Gastroesophageal sphincter (tissue), 4 donors: Measurements from ENCODE around the gene SLC22A15. TPM values are rescaled to one million over a fixed set of nuclear protein-coding genes. Genes with fewer than 3 reads are reported as not detected.

Experiments
- ATAC-seq: fragments of 150-250 bp; one replicate; pipeline ENCODE4 v1.9.1; 2016; ENCODE audit warnings: mild to moderate bottlenecking, moderate library complexity
- H3K27ac ChIP-seq, 4 donors: fragments of 200-600 bp; sonication (generic) in 3 of 4; 1 replicate in 3 of 4; 2 replicates in 1 of 4; pipeline ENCODE4 v1.5.1; 2016 to 2019
- H3K27me3 ChIP-seq: fragments of 200-600 bp; sonication (generic); one replicate; pipeline ENCODE4 v1.5.1; 2019
- H3K36me3 ChIP-seq, 2 donors: fragments of 200-600 bp; sonication (generic); one replicate each; pipeline ENCODE4 v1.5.1; 2019; ENCODE audit warnings: control low read depth in 1 of 2
- H3K4me1 ChIP-seq, 3 donors: fragments of 200-600 bp; sonication (generic); 1 replicate in 2 of 3; 2 replicates in 1 of 3; pipeline ENCODE4 v1.5.1; 2016 to 2019; ENCODE audit warnings: control low read depth in 2 of 3
- H3K4me3 ChIP-seq, 2 donors: fragments of 200-600 bp; sonication (generic); one replicate each; pipeline ENCODE4 v1.5.1; 2019; ENCODE audit warnings: mild to moderate bottlenecking in 1 of 2, moderate library complexity in 1 of 2
- H3K9me3 ChIP-seq, 3 donors: fragments of 200-600 bp; sonication (generic); one replicate each; pipeline ENCODE4 v1.5.1; 2017 to 2019; ENCODE audit warnings: control low read depth in 2 of 3
- CTCF ChIP-seq, 4 experiments: fragments of 200-600 bp in 2 of 4; fragments of 450-650 bp in 2 of 4; sonication (generic) in 1 of 4; IDR thresholded peaks; one replicate each; pipeline ENCODE4 v1.5.1; 2017 to 2019; ENCODE audit warnings: antibody characterized with exemption in 4 of 4, mild to moderate bottlenecking in 2 of 4, moderate library complexity in 2 of 4
- EP300 ChIP-seq: sonication (generic); formaldehyde crosslinking; IDR thresholded peaks from one replicate; pipeline ENCODE4 v1.6.1; 2017; ENCODE audit warnings: antibody characterized with exemption, mild to moderate bottlenecking
- POLR2A ChIP-seq, 2 donors: fragments of 450-650 bp; IDR thresholded peaks; one replicate each; pipeline ENCODE4 v1.6.1; 2017; ENCODE audit warnings: antibody characterized with exemption in 2 of 2, mild to moderate bottlenecking in 2 of 2, moderate library complexity in 1 of 2
- POLR2AphosphoS5 ChIP-seq: sonication (generic); formaldehyde crosslinking; IDR thresholded peaks from one replicate; pipeline ENCODE4 v1.6.1; 2017; ENCODE audit warnings: antibody characterized with exemption
- WGBS, 2 donors: methylation state at CpG; one replicate each; pipeline ENCODE4 v1.1.5; 2018; ENCODE audit warnings: low coverage in 1 of 2; 5-methylcytosine and 5-hydroxymethylcytosine counted together
- total RNA-seq, 4 donors: library from RNA; depleted of rRNA; stranded (reverse); fragments of >200 nt; gene quantifications; one replicate each; pipeline ENCODE4 v1.1.0, GENCODE V29; 2016

SLC22A15 gene
- total RNA-seq, 4 donors from 2014 or later: 2.3 to 6.5 (median 4.1) TPM

GRCh38 chr1:115946116-115946515 is 30.2 kb upstream of the SLC22A15 start:
- Histone ChIP-seq H3K27ac (no peak overlapping the region), H3K4me1 (no peaks in the 10 kb centered on the region), H3K27me3 (no peaks in the 10 kb centered on the region), H3K4me3 (no peak overlapping the region), H3K36me3 (no peaks in the 10 kb centered on the region), H3K9me3 (no peaks in the 10 kb centered on the region)
- TF ChIP-seq POLR2A (IDR thresholded peaks at IDR 0.05) (no peak), POLR2AphosphoS5 (no peak), EP300 (no peak), CTCF (IDR thresholded peaks at IDR 0.05) (no peak)
- WGBS, 2 donors: 52 to 58% methylated on average over 2 to 3 of the region's 3 CpGs
- ATAC-seq: no peak

DNA sequence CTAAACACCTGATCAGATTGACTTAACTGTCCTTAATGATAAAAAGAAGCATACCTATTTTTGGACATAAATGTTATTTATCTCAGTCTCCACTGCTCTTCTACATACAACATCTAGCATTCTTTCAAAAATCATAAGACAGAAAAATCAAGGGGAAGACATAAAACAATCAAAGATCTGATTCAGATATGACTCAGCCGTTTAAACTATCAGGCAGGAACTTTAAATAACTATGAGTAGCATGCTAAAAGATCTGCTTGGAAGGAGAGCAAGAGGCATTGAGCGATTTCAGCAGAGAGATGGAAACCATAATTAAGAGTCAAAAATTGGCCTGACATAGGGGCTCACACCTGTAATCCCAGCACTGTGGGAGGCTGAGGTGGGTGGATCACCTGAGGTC is 27.2 kb upstream of the SLC22A15 start:
- no peak for TF ChIP-seq CTCF (IDR thresholded peaks at IDR 0.05)
- TF ChIP-seq EP300: no peak
- Histone ChIP-seq H3K27ac (no peak overlapping the region), H3K9me3 (no peaks in the 10 kb centered on the region), H3K27me3 (peaks cover 4% of the 10 kb centered on the region), H3K4me3 (no peak overlapping the region), H3K36me3 (no peaks in the 10 kb centered on the region), H3K4me1 (no peaks in the 10 kb centered on the region)
- 38 to 79% methylated on average over 1 to 2 of the region's 2 CpGs for WGBS, 2 donors
- no peak for ATAC-seq

DNA sequence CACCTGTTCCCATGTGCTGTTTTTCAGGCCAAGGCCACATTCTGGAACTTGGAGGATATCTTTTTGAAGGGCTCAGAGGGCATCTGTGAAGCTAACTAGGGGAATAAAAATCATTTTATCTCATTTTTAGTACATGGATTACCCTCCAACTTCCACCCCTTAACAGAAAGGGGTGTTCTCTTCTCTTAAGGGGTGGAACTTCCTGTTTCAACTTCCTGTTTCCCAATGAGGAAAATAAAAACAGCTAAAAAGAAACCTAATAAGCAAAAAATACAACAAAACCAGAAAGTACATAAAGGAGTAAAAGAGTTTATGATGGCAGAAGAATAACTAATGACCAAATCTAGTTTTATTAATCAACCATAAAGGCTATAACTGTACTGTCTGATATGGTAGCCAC is 24.8 kb upstream of the SLC22A15 start:
- ATAC-seq: no peak
- Histone ChIP-seq H3K9me3 (no peaks in the 10 kb centered on the region), H3K4me1 (no peaks in the 10 kb centered on the region), H3K27ac (no peak overlapping the region), H3K36me3 (no peaks in the 10 kb centered on the region), H3K4me3 (no peak overlapping the region), H3K27me3 (peaks cover 8% of the 10 kb centered on the region)
- TF ChIP-seq POLR2AphosphoS5 (no peak), CTCF (IDR thresholded peaks at IDR 0.05) (no peak), POLR2A (IDR thresholded peaks at IDR 0.05) (no peak), EP300 (no peak)

DNA sequence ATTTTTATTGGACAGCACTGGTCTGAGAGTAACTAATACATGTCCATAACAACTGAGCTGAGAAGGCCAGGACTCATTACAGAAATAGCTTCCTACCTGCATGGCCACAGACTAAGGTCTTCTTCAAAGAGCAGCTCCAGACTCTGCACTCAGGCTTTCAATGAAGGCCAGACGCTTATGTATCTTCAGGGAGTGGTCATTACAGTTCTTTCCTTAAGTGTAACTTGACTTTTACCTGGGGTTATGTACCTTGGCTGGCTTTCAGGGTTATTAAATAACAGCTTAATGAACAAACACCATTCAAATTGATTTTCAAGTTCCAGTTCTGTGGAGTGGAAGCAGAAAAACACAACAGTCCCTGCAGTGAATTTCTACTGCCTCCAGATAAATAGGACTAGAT is 23.8 kb upstream of the SLC22A15 start:
- Histone ChIP-seq H3K4me3 (no peak overlapping the region), H3K4me1 (no peaks in the 10 kb centered on the region), H3K36me3 (no peaks in the 10 kb centered on the region), H3K27ac (no peak overlapping the region), H3K9me3 (no peaks in the 10 kb centered on the region), H3K27me3 (peaks cover 8% of the 10 kb centered on the region)
- WGBS, 2 donors: 0% methylated on average over 1 of the region's 1 CpG
- no peak for ATAC-seq
- TF ChIP-seq POLR2AphosphoS5 (no peak), POLR2A (IDR thresholded peaks at IDR 0.05) (no peak), CTCF (IDR thresholded peaks at IDR 0.05) (no peak), EP300 (no peak)

DNA sequence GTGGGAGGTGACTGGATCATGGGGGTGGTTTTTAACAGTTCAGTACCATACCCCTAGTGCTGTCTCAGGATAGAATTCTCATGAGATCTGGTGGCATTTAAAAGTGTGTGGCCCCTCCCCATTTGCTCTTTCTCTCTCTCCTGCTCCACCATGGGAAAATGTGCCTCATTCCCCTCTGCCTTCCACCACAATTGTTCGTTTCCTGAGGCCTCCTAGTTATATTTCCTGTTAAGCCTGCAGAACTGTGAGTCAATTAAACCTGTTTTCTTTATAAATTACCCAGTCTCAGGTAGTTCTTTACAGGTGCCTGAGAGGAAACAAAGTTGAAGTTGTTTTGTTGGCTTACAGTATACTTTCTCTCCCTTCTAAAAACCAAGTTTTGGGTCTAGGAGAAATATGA is 23.1 kb upstream of the SLC22A15 start:
- no peaks in the 10 kb centered on the region for H3K36me3 ChIP-seq
- H3K4me3 ChIP-seq: no peak overlapping the region
- H3K9me3 ChIP-seq: no peaks in the 10 kb centered on the region
- TF ChIP-seq POLR2AphosphoS5: no peak
- no peak for TF ChIP-seq CTCF (IDR thresholded peaks at IDR 0.05)
- no peak for TF ChIP-seq POLR2A (IDR thresholded peaks at IDR 0.05)
- no peak for TF ChIP-seq EP300
- 60 to 71% methylated on average over 1 of the region's 1 CpG for WGBS, 2 donors
- no peak overlapping the region for H3K27ac ChIP-seq
- no peaks in the 10 kb centered on the region for H3K4me1 ChIP-seq
- peaks cover 8% of the 10 kb centered on the region for H3K27me3 ChIP-seq
- no peak for ATAC-seq
